NCI-H2171 (cell line): Measurements from ENCODE around the gene HORMAD1.
"Not testable (repeated sequence)": the region's sequence is repeated elsewhere in the genome, so short reads cannot be mapped to it uniquely, and the experiment has no call there.

ENCODE experiments used
- DNase-seq: peaks from one replicate; lab custom pipeline; 2025; lab: John Stamatoyannopoulos, UW

Gene HORMAD1

DNA sequence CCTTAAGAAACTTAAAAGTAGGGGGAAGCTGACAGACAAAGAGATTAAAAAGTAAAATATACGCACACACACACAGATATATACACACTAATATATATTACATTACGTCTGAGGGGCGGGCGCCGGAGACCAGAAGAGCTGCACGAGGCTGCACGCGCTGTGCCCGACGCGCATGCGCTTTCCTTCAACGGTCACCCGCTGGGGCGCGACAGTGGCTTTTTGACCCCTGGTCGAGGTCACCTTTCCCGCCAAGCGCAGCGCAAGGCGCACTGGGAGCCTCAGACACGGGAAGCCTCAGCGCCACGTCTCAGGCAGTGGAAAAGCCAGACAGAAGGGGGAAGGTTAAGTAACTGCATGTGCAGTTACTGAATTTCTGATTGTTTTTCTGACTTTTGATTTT lies at the start of gene HORMAD1:
TSS of gene HORMAD1 (minus strand) at position 193 of the 400 bp plus-strand sequence. CDS start 1,390 bp downstream, outside the sequence.
- DNase-seq, result no peak

DNA sequence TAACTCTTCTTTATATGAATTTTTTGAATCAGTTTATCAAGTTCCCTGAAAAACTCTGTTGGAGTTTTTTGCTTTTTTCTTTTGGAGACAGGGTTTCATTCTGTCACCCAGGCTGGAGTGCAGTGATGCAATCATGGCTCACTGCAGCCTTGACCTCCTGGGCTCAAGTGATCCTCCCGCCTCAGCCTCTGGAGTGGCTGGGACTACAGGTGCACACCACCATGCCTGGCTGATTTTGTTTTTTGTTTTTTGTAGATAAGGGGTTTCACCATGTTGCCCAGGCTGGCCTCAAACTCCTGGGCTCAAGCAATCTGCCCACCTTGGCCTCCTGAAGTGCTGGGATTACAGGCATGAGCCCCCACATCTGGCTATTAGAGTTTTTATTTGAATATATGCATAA lies 47.0 kb upstream of the HORMAD1 start:
- not testable (repeated sequence) for DNase-seq

DNA sequence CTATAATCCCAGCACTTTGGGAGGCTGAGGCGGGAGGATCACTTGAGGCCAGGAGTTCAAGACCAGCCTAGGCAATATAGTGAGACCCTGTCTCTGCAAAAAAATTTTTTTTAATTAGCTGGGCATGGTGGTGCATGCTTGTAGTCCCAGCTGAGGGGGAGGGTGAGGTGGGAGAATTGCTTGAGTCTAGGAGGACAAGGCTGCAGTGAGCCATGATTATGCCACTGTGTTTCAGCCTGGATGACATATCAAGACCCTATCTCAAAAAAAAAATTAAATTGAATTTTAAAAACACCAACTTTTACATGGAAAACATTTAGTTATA lies 45.2 kb upstream of the HORMAD1 start:
- DNase-seq, result not testable (repeated sequence)

DNA sequence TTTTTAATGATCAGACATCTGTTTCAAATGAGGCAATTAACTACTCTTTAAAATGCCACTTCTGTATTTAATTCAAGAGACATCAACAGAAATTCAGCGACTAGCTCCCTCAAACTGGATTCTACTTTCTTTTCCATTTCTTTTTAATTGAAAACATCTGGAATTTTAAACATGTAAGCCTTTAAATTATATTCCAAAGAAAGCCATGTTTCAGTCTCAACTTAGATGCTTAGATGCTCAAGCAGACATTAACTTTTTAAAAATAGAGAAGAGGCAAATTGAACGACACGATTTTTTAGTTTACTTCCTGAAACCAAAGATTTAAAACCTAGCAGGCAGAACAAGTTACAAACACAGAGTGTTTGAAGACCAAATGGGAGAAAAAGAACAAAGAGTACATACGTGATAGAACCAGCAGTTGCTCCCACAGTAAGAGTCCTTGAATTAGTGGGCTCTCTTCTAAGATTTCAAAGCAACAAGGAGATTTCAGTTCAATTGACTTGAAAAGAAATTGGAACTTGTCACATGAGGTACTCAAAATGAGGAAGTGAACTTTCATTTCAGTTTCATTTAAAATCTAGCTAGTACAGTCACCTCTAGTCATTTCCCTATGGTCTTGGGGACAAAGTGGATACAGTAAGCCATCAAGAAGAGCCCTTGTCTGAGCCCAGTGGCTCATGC lies 44.7 kb upstream of the HORMAD1 start, which contains the start of gene CTSS:
TSS of gene CTSS (minus strand) at position 483 of the 681 bp plus-strand sequence. CDS start 1,015 bp downstream, outside the sequence.
- DNase-seq, result no peak

- no peak for DNase-seq
These were observed 44.0 kb upstream of the HORMAD1 start for GRCh38 chr1:150764617-150765101.

- no peak for DNase-seq
These were observed 42.3 kb upstream of the HORMAD1 start for GRCh38 chr1:150763018-150763417.

DNA sequence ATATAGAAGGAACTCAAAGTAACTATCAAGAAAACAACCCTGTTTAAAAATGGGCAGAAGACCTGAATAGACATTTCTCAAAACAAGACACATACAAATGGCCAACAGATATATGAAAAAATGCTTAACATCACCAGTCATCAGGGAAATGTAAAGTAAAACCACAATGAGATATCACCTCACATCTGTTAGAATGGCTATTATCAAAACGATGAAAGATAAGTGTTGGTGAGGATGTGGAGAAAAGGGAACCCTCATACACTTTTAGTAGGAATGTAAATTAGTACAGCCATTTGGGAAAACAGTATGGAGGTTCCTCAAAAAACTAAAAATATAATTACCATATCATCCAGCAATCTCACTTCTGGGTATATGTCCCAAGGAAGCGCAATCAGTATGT lies 41.9 kb upstream of the HORMAD1 start:
- DNase-seq, result no peak

DNA sequence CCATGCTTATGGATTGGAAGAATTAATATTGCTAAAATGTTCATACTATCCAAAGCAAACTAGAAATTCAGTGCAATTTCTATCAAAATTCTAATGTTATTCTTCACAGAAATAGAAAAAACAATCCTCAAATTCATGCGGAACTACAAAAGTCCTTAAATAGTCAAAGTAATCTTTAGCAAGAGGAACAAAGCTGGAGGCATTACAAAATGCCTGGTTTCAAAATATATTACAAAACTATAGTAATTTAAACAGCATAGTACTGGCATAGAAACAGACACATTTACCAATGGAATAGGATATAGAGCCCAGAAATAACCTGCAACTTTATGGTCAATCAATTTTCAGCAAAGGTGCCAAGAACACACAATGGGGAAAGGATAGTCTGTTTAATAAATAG lies 41.1 kb upstream of the HORMAD1 start:
- no peak for DNase-seq

- no peak for DNase-seq
These were observed 39.3 kb upstream of the HORMAD1 start for GRCh38 chr1:150760013-150760412.

GRCh38 chr1:150753416-150753815 lies 32.7 kb upstream of the HORMAD1 start:
- DNase-seq, result no peak

DNA sequence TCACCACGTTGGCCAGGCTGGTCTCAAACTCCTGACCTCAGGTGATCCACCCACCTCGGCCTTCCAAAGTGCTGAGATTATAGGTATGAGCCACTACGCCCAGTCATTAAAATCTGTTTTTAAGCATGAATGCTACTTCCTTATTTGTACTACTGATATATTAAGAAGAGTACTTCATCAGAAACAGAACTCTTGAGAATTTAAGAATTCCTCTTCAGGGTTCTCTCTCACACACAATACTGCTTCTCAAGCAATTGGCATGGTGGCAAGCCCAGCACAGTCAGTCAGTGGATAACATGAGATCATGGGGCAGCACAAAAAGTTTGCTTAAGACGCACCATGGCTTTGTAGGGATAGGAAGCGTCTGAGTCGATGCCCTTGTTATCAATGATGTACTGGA lies 30.7 kb upstream of the HORMAD1 start:
- DNase-seq, result no peak

- DNase-seq, result no peak
These were observed 29.1 kb upstream of the HORMAD1 start for GRCh38 chr1:150749720-150750311.

- no peak for DNase-seq
These were observed 28.4 kb upstream of the HORMAD1 start for GRCh38 chr1:150748878-150749719.

GRCh38 chr1:150730130-150730721 lies 9.5 kb upstream of the HORMAD1 start:
- no peak for DNase-seq

DNA sequence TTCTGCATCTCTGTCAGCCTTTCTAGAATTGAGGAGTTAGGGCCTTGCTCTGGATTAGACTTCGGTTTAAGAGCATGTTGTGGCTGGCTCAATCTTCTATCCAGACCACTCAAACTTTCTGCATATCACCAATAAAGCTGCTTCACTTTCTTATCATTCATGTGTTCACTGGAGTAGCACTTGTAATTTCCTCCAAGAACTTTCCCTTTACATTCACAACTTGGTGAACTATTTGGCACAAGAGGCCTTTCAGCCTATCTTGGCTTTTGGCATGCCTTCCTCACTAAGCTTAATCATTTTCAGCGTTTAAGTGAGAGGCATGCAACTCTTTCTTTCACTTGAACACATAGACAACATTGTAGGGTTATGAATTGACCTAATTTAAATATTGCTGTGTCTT lies 3.6 kb upstream of the HORMAD1 start:
- DNase-seq, result no peak

GRCh38 chr1:150720098-150720497 lies 597 bp downstream of the HORMAD1 start:
- DNase-seq, result no peak

DNA sequence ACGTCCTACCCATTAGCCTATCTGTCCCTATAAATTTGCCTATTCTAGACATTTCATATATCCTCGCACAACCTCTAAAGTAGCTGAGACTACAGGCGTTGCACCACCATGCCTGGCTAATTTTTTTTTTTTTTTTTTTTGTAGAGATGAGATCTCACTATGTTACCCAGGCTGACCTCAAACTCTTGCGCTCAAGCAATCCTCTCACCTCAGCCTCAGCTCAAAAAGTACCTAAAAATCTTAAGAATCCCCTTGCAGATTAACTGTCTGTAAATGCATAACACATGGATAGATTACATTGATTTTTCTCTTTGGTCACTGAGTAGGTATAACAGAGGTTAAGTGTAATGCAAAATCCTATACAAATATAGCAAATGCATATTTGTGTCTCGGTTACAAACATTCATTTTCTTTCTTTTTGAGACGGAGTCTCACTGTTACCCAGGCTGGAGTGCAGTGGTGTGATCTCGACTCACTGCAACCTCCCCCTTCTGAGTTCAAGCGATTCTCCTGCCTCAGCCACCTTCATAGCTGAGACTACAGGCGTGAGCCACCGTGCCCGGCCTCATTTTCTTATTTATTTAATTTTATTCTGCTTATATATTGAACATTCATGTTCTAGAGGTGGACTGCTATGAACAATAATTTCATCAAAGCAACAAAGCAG lies 2.3 kb downstream of the HORMAD1 start:
- DNase-seq, result no peak

DNA sequence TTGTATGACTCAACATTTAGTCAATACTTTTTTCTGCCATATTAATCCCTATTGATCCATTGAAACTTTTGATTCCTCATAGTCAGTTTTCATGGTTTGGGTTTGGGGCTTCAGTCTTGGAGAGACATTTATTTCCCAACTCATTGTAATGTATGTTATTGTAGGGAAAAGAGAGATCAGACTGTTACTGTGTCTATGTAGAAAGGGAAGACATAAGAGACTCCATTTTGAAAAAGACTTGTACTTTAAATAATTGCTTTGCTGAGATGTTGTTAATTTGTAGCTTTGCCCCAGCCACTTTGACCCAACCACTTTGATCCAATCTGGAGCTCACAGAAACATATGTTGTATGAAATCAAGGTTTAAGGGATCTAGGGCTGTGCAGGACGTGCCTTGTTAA lies 11.7 kb downstream of the HORMAD1 start:
- DNase-seq, result not testable (repeated sequence)

- DNase-seq, result no peak
These were observed 12.1 kb downstream of the HORMAD1 start for GRCh38 chr1:150708595-150708994.

- DNase-seq, result no peak
These were observed 14.6 kb downstream of the HORMAD1 start for GRCh38 chr1:150706091-150706490.

GRCh38 chr1:150703427-150703826 lies 17.3 kb downstream of the HORMAD1 start:
- no peak for DNase-seq
